ENCODE measurements around the gene ZNF207. TPM values are rescaled to one million over a fixed set of nuclear protein-coding genes. Genes with fewer than 3 reads are reported as not detected.
"Not testable (repeated sequence)": the region's sequence is repeated elsewhere in the genome, so short reads cannot be mapped to it uniquely, and the experiment has no call there.

Gene ZNF207
- total and polyA plus RNA-seq, 4 donors = 51.3 to 321 (median 118) TPM

DNA sequence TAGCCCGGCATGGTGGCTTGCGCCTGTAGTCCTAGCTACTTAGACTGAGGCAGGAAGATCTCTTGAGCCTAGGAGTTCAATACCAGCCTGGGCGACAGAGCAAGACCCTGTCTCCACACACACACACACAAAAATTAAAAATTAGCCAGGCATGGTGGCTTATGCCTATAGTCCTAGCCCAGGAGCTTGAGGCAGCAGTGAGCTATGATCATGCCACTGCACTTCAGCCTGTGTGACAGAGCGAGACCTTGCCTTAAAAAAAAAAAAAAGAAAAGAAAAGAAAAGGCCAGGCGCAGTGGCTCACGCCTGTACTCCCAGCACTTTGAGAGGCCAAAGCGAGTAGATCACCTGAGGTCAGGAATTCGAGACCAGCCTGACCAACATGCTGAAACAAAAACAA, 31.9 kb upstream of the ZNF207 start:
- Histone ChIP-seq H3K9me3 (ENCODE audit: control insufficient read depth in 4 of 4, insufficient read depth in 3 of 4, low read length in 3 of 4) (no peaks in the 10 kb centered on the region), H3K4me3 (no peak overlapping the region), H3K4me1 (ENCODE audit: control insufficient read depth in 5 of 5, insufficient read depth in 5 of 5, low read length in 5 of 5) (no peaks in the 10 kb centered on the region), H3K36me3 (ENCODE audit: control insufficient read depth in 4 of 4, insufficient read depth in 4 of 4, low read length in 4 of 4) (no peaks in the 10 kb centered on the region), H3K9ac (ENCODE audit: insufficient read depth in 1 of 2, low read length in 2 of 2) (no peak overlapping the region), H3K27me3 (ENCODE audit: control insufficient read depth in 3 of 3, insufficient read depth in 3 of 3, low read length in 2 of 3) (no peaks in the 10 kb centered on the region), H3K27ac (ENCODE audit: low read depth in 1 of 2, low read length in 1 of 2) (no peak overlapping the region)
- no peak for TF ChIP-seq CTCF (IDR thresholded peaks at IDR 0.05; ENCODE audit: control extremely low read depth, extremely low read depth)
- WGBS, 2 donors = 96 to 97% methylated on average over 8 of the region's 8 CpGs
- DNase-seq = no peak
- no peak for ATAC-seq (ENCODE audit: insufficient read depth, low FRiP score)

- Histone ChIP-seq H3K27me3 (ENCODE audit: control insufficient read depth in 3 of 3, insufficient read depth in 3 of 3, low read length in 2 of 3) (no peaks in the 10 kb centered on the region), H3K4me1 (ENCODE audit: control insufficient read depth in 5 of 5, insufficient read depth in 5 of 5, low read length in 5 of 5) (peaks cover 0 to 1% (median 0%) of the 10 kb centered on the region in 5 donors), H3K36me3 (ENCODE audit: control insufficient read depth in 4 of 4, insufficient read depth in 4 of 4, low read length in 4 of 4) (no peaks in the 10 kb centered on the region), H3K9me3 (ENCODE audit: control insufficient read depth in 4 of 4, insufficient read depth in 3 of 4, low read length in 3 of 4) (no peaks in the 10 kb centered on the region), H3K27ac (ENCODE audit: low read depth in 1 of 2, low read length in 1 of 2) (no peak overlapping the region), H3K9ac (ENCODE audit: insufficient read depth in 1 of 2, low read length in 2 of 2) (no peak overlapping the region), H3K4me3 (no peak overlapping the region)
- WGBS, 2 donors = 18 to 21% methylated on average over 5 of the region's 5 CpGs
- peak; percentile 94 for ATAC-seq (ENCODE audit: insufficient read depth, low FRiP score)
- peak; percentile 95 for TF ChIP-seq CTCF (IDR thresholded peaks at IDR 0.05; ENCODE audit: control extremely low read depth, extremely low read depth)
- peak; percentile 67 to 74 (median 68) for DNase-seq
Measured at GRCh38 chr17:32319548-32319905, 30.4 kb upstream of the ZNF207 start.

DNA sequence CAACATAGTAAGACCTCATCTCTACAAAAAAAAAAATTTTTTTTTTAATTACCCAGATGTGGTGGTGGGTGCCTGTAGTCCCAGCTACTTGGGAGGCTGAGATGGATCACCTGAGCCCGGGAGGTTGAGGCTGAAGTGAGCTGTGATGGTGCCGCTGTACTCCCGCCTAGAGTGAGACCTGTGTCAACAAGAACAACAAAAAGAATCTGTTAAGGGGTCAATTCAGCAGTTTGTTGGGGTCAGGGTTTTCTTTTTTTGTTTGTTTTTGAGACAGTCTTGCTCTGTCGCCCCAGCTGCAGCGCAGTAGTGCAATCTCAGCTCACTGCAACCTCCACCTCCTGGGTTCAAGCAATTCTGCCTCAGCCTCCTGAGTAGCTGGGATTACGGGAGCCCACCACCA, 29.9 kb upstream of the ZNF207 start:
- not testable (repeated sequence) for H3K27me3 ChIP-seq (ENCODE audit: control insufficient read depth in 3 of 3, insufficient read depth in 3 of 3, low read length in 2 of 3); H3K4me1 ChIP-seq (ENCODE audit: control insufficient read depth in 5 of 5, insufficient read depth in 5 of 5, low read length in 5 of 5); H3K9me3 ChIP-seq (ENCODE audit: control insufficient read depth in 4 of 4, insufficient read depth in 3 of 4, low read length in 3 of 4); H3K9ac ChIP-seq (ENCODE audit: insufficient read depth in 1 of 2, low read length in 2 of 2); H3K27ac ChIP-seq (ENCODE audit: low read depth in 1 of 2, low read length in 1 of 2); H3K4me3 ChIP-seq; DNase-seq; ATAC-seq (ENCODE audit: insufficient read depth, low FRiP score); H3K36me3 ChIP-seq (ENCODE audit: control insufficient read depth in 4 of 4, insufficient read depth in 4 of 4, low read length in 4 of 4)
- 91 to 93% methylated on average over 6 of the region's 6 CpGs for WGBS, 2 donors

DNA sequence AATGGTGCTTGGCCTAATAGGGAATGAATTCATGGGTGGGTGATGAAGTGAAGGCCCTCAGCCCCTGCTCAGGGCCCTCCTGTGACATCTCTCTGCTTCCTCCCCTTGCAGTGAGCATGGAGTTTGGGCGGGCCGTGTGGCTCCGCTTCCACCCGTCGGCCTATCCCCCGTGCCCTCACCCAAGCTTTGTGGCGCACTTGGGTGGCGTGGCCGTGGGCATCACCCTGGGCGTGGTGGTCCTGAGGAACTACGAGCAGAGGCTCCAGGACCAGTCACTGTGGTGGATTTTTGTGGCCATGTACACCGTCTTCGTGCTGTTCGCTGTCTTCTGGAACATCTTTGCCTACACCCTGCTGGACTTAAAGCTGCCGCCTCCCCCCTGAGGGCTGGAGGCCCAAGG, 29.1 kb upstream of the ZNF207 start:
- no peak overlapping the region for H3K9ac ChIP-seq (ENCODE audit: insufficient read depth in 1 of 2, low read length in 2 of 2)
- H3K27me3 ChIP-seq (ENCODE audit: control insufficient read depth in 3 of 3, insufficient read depth in 3 of 3, low read length in 2 of 3) = no peaks in the 10 kb centered on the region
- TF ChIP-seq CTCF (IDR thresholded peaks at IDR 0.05; ENCODE audit: control extremely low read depth, extremely low read depth) = no peak
- ATAC-seq (ENCODE audit: insufficient read depth, low FRiP score) (no peak), DNase-seq (no peak)
- 93 to 95% methylated on average over 15 of the region's 15 CpGs for WGBS, 2 donors
- no peaks in the 10 kb centered on the region for H3K36me3 ChIP-seq (ENCODE audit: control insufficient read depth in 4 of 4, insufficient read depth in 4 of 4, low read length in 4 of 4)
- no peaks in the 10 kb centered on the region for H3K9me3 ChIP-seq (ENCODE audit: control insufficient read depth in 4 of 4, insufficient read depth in 3 of 4, low read length in 3 of 4)
- H3K27ac ChIP-seq (ENCODE audit: low read depth in 1 of 2, low read length in 1 of 2) = no peak overlapping the region
- H3K4me3 ChIP-seq = no peak overlapping the region
- H3K4me1 ChIP-seq (ENCODE audit: control insufficient read depth in 5 of 5, insufficient read depth in 5 of 5, low read length in 5 of 5) = peaks cover 0 to 1% (median 0%) of the 10 kb centered on the region in 5 donors

Measured in lung (tissue), 12 donors.